AG09319 (cell line): ENCODE results near the gene FN3K.

Experiments used
- DNase-seq: peaks from one replicate; pipeline ENCODE4 v3.0.0-alpha.2; 2010; ENCODE audit warnings: low read depth; ENCODE audit errors: extremely low read depth
- CTCF ChIP-seq: IDR thresholded peaks from 2 replicates; pipeline ENCODE4 v1.5.1; 2011; ENCODE audit warnings: low read depth, mild to moderate bottlenecking, inconsistent platforms, low read length, moderate library complexity

FN3K gene

GRCh38 chr17:82734987-82735866 lies at the start of gene FN3K:
FN3K (plus strand) TSS chr17:82735615; CDS start chr17:82735637, 22 bp downstream.
- TF ChIP-seq CTCF, result no peak
- no peak for DNase-seq

- no peak for DNase-seq
- TF ChIP-seq CTCF, result no peak
These were observed 48.8 kb upstream of the FN3K start for GRCh38 chr17:82686366-82687324.

GRCh38 chr17:82687375-82687861 lies 48.0 kb upstream of the FN3K start:
- TF ChIP-seq CTCF, result no peak
- DNase-seq, result no peak

GRCh38 chr17:82687871-82688270 lies 47.5 kb upstream of the FN3K start:
- no peak for TF ChIP-seq CTCF

GRCh38 chr17:82689077-82689476 lies 46.3 kb upstream of the FN3K start:
- no peak for TF ChIP-seq CTCF
- no peak for DNase-seq

More at GRCh38 chr17:82687871-82688270, 47.5 kb upstream of the FN3K start:
- no peak for DNase-seq

GRCh38 chr17:82690786-82691489 lies 44.5 kb upstream of the FN3K start:
- no peak for DNase-seq
- TF ChIP-seq CTCF, result no peak
